CD4-positive, alpha-beta T cell treated with Interleukin-15 for 1 hour (primary cell): ENCODE measurements around the gene TACR1.

Experiments used
- DNase-seq: peaks from one replicate; pipeline ENCODE4 v3.0.0-alpha.2; 2020

Gene TACR1

DNA sequence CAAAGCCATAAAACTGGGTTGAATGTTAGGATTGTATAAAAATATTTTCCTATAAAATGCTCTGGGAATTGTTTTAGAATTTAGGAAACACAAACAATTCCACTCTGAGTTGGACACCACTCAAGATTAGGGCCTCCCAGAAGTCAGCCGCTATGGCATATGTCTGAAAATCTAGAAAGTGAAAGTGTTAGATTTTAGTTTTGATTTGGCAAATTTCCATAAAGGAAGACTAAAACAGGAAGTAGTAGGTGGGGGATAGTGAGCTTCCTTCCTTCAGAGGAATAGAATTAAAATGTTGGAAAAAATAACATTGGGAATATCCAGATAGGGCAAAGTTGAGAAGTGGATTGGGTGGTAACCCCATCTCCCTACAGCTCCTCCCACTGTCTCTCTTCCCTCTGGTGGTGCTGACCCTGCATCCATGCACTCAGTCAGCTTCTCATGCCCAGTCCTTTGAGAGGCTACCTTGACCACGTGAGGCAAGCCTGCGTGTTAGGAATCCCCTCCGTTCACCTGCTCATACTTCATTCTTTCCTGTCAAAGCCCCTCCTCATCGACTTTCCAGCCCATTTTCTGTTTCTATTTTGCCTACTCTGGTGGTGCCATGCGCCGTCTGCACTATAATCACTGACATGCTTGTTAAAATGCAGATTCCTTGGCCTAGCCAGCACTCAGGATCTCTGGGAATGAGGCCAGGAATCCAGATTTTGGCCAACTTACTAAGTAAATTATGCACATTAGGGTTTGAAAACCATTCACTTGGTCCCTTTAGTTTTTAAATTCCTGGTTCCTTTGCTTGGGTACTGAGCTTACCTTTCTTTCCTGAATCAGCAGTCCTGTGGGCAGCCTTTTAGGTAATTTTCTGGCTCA, 157.4 kb downstream of the TACR1 start:
- DNase-seq = no peak

DNA sequence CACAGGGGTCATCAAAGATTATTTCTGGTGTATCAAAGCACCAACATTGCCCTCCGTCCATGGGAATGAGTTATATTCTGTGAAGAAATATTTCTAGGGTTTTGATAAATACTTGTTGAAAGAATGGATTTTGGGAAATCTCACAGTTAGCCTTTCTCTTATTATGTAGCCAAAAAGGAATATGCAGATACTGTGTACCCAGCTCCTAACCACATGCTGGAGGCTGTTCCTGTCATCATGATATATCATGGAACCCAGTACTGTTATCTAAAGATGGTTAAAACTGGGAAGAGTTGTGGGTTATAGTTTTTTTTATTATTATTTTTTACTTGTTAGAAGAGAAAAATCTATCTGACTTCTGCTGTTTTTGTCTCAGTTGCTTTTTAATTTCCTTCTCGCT, 158.1 kb downstream of the TACR1 start:
- DNase-seq = no peak

DNA sequence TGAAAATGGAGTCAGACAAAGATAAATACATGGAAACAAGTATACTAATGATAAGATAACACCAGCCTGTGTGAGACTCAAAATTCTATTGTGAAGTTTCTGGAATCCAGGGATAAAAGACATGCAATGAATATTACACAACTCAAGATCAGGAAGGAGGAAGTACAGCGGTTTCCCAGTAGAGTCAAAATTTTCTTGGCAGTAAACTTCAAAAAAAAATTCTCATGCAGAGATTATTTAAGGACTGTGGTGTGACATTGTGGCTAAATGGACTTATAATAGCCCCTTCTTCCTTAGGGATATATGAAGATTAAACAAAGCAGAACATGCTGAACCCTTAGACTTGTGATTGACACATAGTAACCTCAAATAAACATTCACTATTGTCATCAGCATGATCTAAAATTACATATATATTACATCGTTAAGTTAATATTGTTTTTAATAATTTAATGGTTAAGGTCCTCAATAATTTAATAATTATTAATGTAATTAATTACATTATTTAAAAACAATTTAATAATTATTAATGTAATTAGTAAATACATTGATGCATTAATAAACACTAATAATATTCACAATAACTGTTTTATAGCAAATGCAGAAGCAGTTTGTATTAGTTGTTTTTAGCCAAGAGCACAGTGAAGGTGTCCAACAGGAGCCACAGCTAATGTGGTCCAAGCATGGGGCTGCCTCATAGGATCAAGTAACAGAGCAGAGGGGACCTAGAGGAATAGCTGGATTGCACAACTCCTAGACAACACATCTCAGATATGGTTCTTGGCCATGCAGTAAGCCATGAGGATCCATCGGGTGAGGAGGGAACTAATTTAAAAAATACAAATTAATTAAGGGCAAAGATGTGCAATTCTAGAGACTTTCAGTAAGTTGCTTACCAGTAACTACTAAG, 163.6 kb downstream of the TACR1 start:
- no peak for DNase-seq

GRCh38 chr2:75033516-75033915, 165.8 kb downstream of the TACR1 start:
- no peak for DNase-seq

DNA sequence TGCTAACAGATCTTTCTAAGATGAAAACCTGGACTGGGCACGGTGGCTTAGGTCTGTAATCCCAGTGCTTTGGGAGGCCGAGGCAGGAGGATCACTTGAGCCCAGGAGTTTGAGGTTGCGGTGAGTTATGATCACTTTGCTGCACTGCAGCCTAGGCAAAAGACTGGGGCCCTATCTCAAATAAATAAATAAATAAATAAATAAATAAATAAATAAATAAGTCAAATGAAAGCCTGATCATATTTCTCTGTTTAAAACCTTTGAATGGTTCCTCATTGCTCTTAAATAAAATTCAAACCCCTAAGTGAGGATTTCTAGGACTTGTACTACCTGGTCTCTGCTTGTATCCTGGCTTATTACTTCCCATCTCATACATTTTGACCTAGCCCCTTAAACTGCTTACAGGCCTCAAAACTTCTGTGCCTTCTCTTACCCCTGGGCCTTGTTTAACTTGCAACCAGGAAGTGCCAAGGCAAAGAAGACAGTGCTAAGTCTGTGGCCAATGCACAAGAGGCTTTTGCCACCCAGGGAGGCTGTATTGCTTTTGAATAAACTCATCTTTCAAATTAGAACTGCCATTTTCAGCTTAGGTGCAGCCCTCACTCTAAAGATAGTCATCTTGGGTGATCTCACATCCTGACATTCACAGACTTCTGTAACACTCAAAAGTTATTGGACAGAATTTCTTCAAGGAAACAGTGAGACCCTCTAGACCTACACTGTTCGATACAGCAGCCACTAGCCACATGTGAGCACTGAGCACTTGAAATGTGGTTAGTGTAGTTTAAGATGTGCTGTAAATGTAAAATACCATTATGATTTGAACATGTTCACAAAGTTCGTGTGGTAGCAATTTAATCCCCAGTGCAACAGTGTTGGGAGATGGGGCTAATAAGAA, 167.2 kb downstream of the TACR1 start:
- no peak for DNase-seq

DNA sequence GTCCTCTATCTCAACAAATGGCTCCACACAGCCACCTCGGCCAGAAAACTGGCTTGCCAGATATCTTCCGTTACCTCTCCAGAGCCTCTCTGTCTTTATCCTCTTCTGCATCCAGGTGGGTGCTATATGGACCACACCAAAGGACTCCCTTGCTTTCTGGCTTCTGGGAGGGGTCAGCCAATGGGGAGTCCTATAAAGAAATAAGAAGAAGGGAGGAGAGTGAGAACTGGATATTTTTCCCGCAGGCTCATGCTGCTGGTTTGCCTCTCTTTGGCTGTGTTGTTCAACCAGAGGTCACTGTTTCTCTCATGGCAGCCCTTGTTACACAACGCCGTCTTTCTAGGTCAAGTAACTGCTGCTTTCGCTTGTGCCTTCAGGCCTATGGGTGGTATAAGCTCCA, 168.1 kb downstream of the TACR1 start:
- no peak for DNase-seq

DNA sequence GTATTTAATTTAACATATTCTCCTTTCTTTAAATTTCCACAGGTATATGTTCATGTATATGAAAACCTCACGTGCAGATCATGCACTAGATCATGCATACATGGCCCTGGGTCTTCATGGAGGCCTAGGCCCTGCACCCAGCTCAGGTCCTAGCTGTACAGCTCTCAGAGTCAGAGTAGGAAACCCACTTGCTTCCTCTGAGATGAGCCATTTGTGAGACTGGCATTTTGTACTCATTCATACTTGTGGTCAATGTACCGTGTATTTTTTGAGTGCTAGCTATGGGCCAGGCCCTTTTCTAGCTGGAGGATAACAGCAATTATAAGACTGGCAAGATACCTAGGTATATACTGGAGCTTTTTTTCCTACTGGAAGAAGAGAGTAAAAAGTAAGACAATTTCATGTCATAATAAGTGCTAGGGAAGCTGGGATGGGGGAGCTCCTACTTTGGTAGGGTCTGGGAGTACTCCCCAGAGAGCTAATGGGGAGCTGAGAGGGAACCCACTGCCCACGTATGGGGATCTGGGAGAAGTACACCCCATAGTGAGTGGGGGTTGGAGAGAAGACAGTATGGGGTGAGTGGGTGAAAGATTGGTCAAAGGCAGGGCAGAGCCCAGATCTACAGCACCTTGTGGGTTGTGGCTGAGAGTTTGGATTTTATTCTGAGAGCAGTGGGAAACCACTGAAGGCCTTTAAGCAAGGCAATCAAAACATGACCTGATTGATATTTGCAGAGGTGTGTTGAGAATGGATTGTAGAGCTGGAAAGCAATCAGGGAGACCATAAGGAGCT, 168.9 kb downstream of the TACR1 start:
- no peak for DNase-seq

DNA sequence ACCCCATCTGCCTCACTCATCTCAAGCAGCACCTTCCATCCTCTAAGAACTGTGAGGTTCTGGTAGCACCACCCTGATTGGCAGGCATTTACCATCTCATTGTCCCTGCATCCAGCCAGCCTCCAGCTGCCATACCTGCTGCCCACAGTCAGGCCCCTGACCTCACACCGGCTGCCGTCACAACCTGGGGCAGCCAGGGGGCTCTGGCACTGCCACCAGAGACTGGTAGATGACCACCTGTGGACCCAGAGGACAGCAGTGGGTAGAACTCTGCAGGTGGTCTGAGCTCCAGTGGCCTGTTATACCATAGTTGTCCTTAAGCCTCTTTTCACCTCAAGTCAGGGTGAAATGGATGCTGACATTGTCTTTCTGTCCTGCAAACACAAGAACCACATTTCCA, 171.4 kb downstream of the TACR1 start:
- no peak for DNase-seq

DNA sequence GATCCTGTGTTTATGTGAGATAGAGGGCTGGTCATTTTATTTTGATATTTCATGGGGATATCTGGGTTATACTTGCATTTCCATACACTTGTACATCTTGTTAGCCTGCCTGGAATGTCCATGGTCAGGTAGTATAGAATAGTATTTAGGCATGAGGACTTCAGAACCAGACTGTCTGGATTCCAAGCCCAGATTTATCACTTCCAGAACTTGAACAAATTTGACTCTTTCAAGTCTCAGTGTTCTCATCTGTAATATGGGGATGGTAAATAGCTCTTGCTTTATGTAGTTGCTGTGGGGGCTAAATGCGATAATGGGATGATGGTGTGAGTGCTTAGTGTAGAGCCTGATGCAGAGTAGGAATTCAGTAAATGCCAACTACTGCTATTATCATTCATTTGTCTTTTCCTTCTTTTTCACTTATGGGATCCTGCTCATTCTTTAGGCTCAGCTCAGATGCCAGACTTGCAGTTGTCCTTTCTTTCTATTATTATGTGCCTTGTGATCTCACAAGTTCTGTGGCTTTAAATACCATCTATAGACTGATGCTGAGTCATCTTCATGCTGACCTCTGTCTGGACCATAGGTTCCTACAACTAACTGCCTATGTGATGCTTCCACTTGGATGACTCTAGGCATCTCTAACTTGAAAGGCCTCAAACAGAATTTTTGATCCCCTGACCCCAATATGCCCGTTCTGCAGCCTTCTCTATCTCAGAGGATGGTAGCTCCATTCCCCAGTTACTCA, 173.5 kb downstream of the TACR1 start:
- DNase-seq = no peak

DNA sequence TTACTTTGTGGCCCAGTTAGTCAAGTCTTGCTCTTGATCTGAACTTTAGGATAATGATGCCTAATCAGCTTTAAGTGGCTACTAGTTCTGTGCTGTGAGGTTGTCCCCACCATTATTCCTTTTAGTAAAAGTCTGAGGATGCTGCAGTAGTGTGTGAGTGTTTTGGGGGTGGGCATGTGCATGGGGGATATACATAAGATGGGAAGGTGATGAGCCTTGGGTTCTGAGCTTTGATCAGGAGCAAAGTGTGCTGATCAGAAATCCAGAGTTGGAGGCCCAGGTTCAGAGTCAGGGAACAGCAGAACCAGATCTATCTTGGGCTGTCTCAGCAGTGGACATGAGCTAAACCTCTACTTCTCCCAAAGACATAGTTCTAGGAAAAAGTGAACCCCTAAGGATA, 174.1 kb downstream of the TACR1 start:
- DNase-seq = no peak

- DNase-seq = no peak
Measured at GRCh38 chr2:75023666-75024455, 175.5 kb downstream of the TACR1 start.

- no peak for DNase-seq
Measured at GRCh38 chr2:75022516-75022915, 176.8 kb downstream of the TACR1 start.

DNA sequence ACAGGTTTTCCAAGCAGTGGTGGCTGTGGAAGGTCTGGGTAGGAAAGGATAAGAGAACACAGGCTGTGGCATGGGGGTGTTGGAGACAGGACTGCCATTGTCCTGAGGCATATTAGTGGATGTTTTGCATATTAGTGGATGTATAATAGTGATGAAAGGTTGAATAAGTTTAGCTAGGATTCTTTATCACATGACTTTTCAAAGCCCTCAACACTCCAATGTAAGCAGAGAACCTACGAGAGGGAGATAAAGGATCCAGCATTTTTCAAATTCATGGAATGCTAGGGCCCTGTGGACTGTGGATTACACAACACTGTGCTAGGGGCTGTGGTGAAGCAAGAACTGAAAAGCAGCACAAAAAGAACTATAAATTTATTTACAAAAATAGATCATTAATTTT, 177.6 kb downstream of the TACR1 start:
- no peak for DNase-seq

GRCh38 chr2:75020476-75020875, 178.8 kb downstream of the TACR1 start:
- no peak for DNase-seq

GRCh38 chr2:75019790-75020189, 179.5 kb downstream of the TACR1 start:
- no peak for DNase-seq

- no peak for DNase-seq
Measured at GRCh38 chr2:75018162-75018561, 181.2 kb downstream of the TACR1 start.

DNA sequence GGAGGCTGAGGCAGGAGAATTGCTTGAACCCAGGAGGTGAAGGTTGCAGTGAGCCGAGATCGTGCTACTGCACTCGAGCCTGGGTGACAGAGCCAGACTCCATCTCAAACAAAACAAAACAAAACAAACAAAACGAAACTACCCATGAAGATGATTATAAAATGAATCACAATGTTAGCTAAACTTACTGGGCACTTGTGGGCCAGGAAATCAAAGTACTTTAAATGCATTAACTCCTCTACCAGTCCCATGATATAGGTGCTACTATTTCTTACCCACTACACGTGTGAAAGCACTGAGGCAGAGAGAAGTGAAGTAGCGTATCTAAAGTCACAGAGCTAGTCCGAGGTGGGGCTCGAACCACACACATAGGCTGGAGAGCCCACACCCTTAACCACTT, 187.2 kb downstream of the TACR1 start:
- no peak for DNase-seq

DNA sequence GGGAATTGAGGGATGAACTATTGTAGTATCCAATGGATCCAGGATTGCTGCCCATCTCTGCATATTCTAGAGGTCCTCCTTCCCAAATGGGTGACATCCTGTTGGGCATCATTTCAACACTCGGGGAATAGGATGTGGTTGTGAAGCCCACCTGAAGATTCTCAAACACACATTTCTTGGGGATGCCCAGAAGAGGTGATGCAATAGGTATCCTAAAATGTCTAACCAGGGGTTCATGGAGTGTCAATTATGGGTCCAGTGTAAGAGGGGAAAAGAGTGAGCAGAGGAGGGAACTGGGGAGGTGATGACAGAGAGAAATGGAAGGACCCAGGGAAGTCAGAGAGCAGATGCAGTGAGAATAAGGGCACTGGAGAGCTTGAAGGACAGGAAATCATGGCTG, 188.7 kb downstream of the TACR1 start:
- DNase-seq = no peak

GRCh38 chr2:75007819-75008218, 191.5 kb downstream of the TACR1 start:
- DNase-seq = no peak

DNA sequence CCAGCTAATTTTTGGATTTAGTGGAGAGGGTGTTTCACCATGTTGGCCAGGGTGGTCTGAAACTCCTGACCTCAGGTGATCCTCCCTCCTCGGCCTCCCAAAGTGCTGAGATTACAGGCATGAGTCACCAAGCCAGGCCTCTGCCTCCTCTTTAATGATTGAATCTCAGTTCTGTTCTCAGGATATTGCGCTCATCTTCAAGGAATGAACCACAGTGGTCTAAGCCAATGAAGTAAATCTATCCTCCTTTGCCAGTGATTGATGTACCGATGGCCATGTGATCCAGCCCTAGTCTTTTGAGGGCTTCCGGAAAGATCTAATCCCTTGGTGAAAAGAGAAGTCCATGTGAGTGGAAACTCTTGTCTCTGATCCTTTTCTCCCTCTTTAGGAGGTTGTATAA, 192.3 kb downstream of the TACR1 start:
- DNase-seq = no peak

DNA sequence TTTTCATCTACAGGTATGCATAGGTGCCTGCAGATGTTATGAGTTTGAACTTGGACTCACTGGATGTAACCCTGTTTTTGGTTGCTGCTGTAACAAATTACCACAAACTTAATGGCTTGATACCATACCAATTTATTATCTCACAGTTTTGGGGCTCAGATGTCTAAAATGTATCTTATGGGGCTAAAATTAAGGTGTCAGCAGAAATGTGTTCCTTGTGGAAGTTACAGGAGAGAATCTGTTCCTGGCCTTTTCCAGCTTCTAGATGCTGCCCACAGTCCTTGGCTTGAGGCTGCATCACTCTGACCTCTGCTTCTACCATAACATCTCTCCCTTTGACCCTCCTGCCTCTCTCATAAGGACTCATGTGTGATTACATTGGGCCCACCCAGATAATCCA, 193.3 kb downstream of the TACR1 start:
- no peak for DNase-seq
